H1 (cell line): ENCODE measurements around the gene SLC4A1. TPM values are rescaled to one million over a fixed set of nuclear protein-coding genes. Genes with fewer than 3 reads are reported as not detected.

Source experiments
- CTCF ChIA-PET: fragments of 300-600 bp; sonication (Branson Sonifier 250); formaldehyde crosslinking; loops from one replicate; lab custom pipeline; 2021; ENCODE audit not compliant: partially characterized antibody; lab: Charles Lee
- POLR2A ChIA-PET: fragments of 300-600 bp; sonication (Branson Sonifier 250); formaldehyde crosslinking; loops from one replicate; lab custom pipeline; 2021; ENCODE audit warnings: inconsistent platforms; ENCODE audit not compliant: partially characterized antibody; lab: Charles Lee
- DNase-seq, 2 experiments: peaks; one replicate each; pipeline versions ENCODE4 v3.0.0 to v3.0.0-alpha.2; 2010 to 2022; ENCODE audit warnings: low spot score in 2 of 2, low read depth in 1 of 2, mixed read lengths in 1 of 2
- FAIRE-seq: peaks from 2 replicates; lab custom pipeline; 2011; peaks lifted over from hg19 to GRCh38; lab: Jason Lieb, UNC
- H2AFZ ChIP-seq: 2 replicates; pipeline ENCODE4 v1.8.1; 2012; ENCODE audit warnings: low read length, inconsistent platforms
- H2AK5ac ChIP-seq: 2 replicates; pipeline ENCODE4 v1.6.1; 2013; ENCODE audit warnings: low read depth, low read length
- H2BK120ac ChIP-seq: replicated peaks from 2 replicates; pipeline ENCODE3; 2013; ENCODE audit warnings: low read depth, low read length, inconsistent platforms
- H2BK12ac ChIP-seq: 2 replicates; pipeline ENCODE4 v1.6.1; 2013; ENCODE audit warnings: low read depth, low read length
- H2BK15ac ChIP-seq: 2 replicates; pipeline ENCODE4 v1.6.1; 2013; ENCODE audit warnings: low read length
- H2BK20ac ChIP-seq: 2 replicates; pipeline ENCODE4 v1.6.1; 2013; ENCODE audit warnings: low read length
- H2BK5ac ChIP-seq: 2 replicates; pipeline ENCODE4 v1.6.1; 2013; ENCODE audit warnings: low read depth, low read length
- H3K14ac ChIP-seq: 2 replicates; pipeline ENCODE4 v1.6.1; 2013; ENCODE audit warnings: inconsistent platforms; ENCODE audit not compliant: insufficient read length
- H3K18ac ChIP-seq: 2 replicates; pipeline ENCODE4 v1.6.1; 2013; ENCODE audit warnings: low read length; ENCODE audit errors: extremely low read depth
- H3K23ac ChIP-seq: 2 replicates; pipeline ENCODE4 v1.6.1; 2013; ENCODE audit warnings: inconsistent platforms; ENCODE audit not compliant: insufficient read length
- H3K23me2 ChIP-seq: 2 replicates; pipeline ENCODE4 v1.6.1; 2013; ENCODE audit warnings: low read depth, low read length
- H3K27ac ChIP-seq: 2 replicates; pipeline ENCODE4 v1.6.1; 2011; ENCODE audit warnings: low read depth, low read length, inconsistent platforms
- H3K27me3 ChIP-seq, 4 experiments: replicated peaks in 1 of 4; 1 replicate in 1 of 4; 2 replicates in 3 of 4; pipeline versions ENCODE4 v1.6.1 to v1.8.1; 2011 to 2013; ENCODE audit warnings: low read length in 3 of 4, mild to moderate bottlenecking in 3 of 4, inconsistent platforms in 2 of 4, mixed read lengths in 2 of 4, moderate library complexity in 1 of 4; ENCODE audit not compliant: control insufficient read depth in 3 of 4, insufficient read depth in 3 of 4; ENCODE audit errors: extremely low read depth in 1 of 4
- H3K36me3 ChIP-seq, 4 experiments: 2 replicates each; pipeline versions ENCODE4 v1.6.1 to v1.8.1; 2011 to 2013; ENCODE audit warnings: mild to moderate bottlenecking in 4 of 4, low read length in 3 of 4, moderate library complexity in 2 of 4, control low read depth in 1 of 4, inconsistent platforms in 1 of 4; ENCODE audit not compliant: insufficient read depth in 4 of 4, control insufficient read depth in 2 of 4
- H3K4ac ChIP-seq: replicated peaks from 2 replicates; pipeline ENCODE3; 2013; ENCODE audit warnings: low read length, low read depth, mixed read lengths, inconsistent platforms; ENCODE audit not compliant: insufficient read length
- H3K4me1 ChIP-seq, 4 experiments: replicated peaks in 1 of 4; 1 replicate in 1 of 4; 2 replicates in 3 of 4; pipeline versions ENCODE4 v1.6.1 to v1.8.1; 2011 to 2013; ENCODE audit warnings: low read length in 3 of 4, inconsistent platforms in 2 of 4, mixed read lengths in 1 of 4; ENCODE audit not compliant: insufficient read depth in 4 of 4, control insufficient read depth in 3 of 4
- H3K4me2 ChIP-seq, 2 experiments: 2 replicates each; pipeline versions ENCODE4 v1.6.1 to v1.8.1; 2011 to 2013; ENCODE audit warnings: low read depth in 2 of 2, low read length in 2 of 2, control low read depth in 1 of 2, inconsistent platforms in 1 of 2, mild to moderate bottlenecking in 1 of 2; ENCODE audit not compliant: insufficient read depth in 1 of 2
- H3K4me3 ChIP-seq, 4 experiments: fragments of 200-600, 300-600 bp in 1 of 4; sonication (generic), shearing (Covaris generic), sonication (Bioruptor Twin) in 1 of 4; 2 replicates each; pipeline versions ENCODE4 v1.5.1 to v1.8.1; 2011 to 2016; ENCODE audit warnings: low read length in 4 of 4, low read depth in 3 of 4, control low read depth in 2 of 4, inconsistent platforms in 2 of 4, mild to moderate bottlenecking in 2 of 4, mixed read lengths in 1 of 4, moderate library complexity in 1 of 4; ENCODE audit not compliant: insufficient read depth in 2 of 4; ENCODE audit errors: extremely low read depth in 1 of 4
- H3K56ac ChIP-seq: replicated peaks from 2 replicates; pipeline ENCODE3; 2013; ENCODE audit warnings: low read depth, mild to moderate bottlenecking, mixed read lengths, low read length, inconsistent platforms; ENCODE audit not compliant: insufficient read length
- H3K79me1 ChIP-seq: 2 replicates; pipeline ENCODE4 v1.6.1; 2013; ENCODE audit warnings: low read depth, low read length, control low read depth
- H3K79me2 ChIP-seq, 2 experiments: 2 replicates each; pipeline versions ENCODE4 v1.6.1 to v1.8.1; 2012 to 2013; ENCODE audit warnings: low read length in 2 of 2, mild to moderate bottlenecking in 2 of 2, inconsistent platforms in 1 of 2; ENCODE audit not compliant: insufficient read depth in 2 of 2, control insufficient read depth in 1 of 2
- H3K9ac ChIP-seq, 4 experiments: replicated peaks in 1 of 4; 1 replicate in 1 of 4; 2 replicates in 3 of 4; pipeline versions ENCODE4 v1.6.1 to v1.8.1; 2011 to 2013; ENCODE audit warnings: low read depth in 3 of 4, low read length in 3 of 4, control low read depth in 2 of 4, mild to moderate bottlenecking in 2 of 4, moderate library complexity in 2 of 4, inconsistent platforms in 1 of 4; ENCODE audit errors: extremely low read depth in 1 of 4
- H3K9me3 ChIP-seq, 2 experiments: 2 replicates each; pipeline versions ENCODE4 v1.6.1 to v1.8.1; 2012 to 2013; ENCODE audit warnings: mild to moderate bottlenecking in 2 of 2, moderate library complexity in 2 of 2, control low read depth in 1 of 2, inconsistent platforms in 1 of 2, low read depth in 1 of 2, low read length in 1 of 2, mixed read lengths in 1 of 2; ENCODE audit not compliant: insufficient read depth in 2 of 2
- H4K20me1 ChIP-seq, 2 experiments: replicated peaks in 1 of 2; 2 replicates each; pipeline versions ENCODE3 to v1.8.1; 2011 to 2013; ENCODE audit warnings: inconsistent platforms in 2 of 2, low read length in 2 of 2, mild to moderate bottlenecking in 1 of 2; ENCODE audit not compliant: insufficient read depth in 2 of 2, control insufficient read depth in 1 of 2
- H4K5ac ChIP-seq: 2 replicates; pipeline ENCODE4 v1.6.1; 2013; ENCODE audit warnings: low read length, low read depth, mixed read lengths, inconsistent platforms; ENCODE audit not compliant: insufficient read length
- H4K8ac ChIP-seq: 2 replicates; pipeline ENCODE4 v1.8.0; 2013; ENCODE audit warnings: mild to moderate bottlenecking, moderate library complexity, low read length, inconsistent platforms; ENCODE audit not compliant: insufficient read depth; ENCODE audit errors: extremely low read depth
- H4K91ac ChIP-seq: replicated peaks from 2 replicates; pipeline ENCODE3; 2013; ENCODE audit warnings: low read length, mixed read lengths, inconsistent platforms; ENCODE audit not compliant: insufficient read length
- BCL11A ChIP-seq, 2 experiments: IDR thresholded peaks; one replicate each; pipeline ENCODE4 v1.6.1; 2011; ENCODE audit warnings: low read depth in 2 of 2, low read length in 2 of 2, mild to moderate bottlenecking in 2 of 2
- CBX8 ChIP-seq: fragments of 300-800, 300-1000 bp; sonication (generic); IDR thresholded peaks from 2 replicates; pipeline ENCODE4 v1.7.1; 2016; ENCODE audit warnings: low read depth, low read length, borderline replicate concordance
- CREB1 ChIP-seq: IDR thresholded peaks from 2 replicates; pipeline ENCODE4 v1.6.1; 2012; ENCODE audit warnings: inconsistent platforms
- EP300 ChIP-seq, 2 experiments: IDR thresholded peaks; 1 replicate in 1 of 2; 2 replicates in 1 of 2; pipeline ENCODE4 v1.6.1; 2011 to 2012; ENCODE audit warnings: low read depth in 2 of 2, low read length in 2 of 2, mild to moderate bottlenecking in 2 of 2, borderline replicate concordance in 1 of 2, inconsistent platforms in 1 of 2, moderate library complexity in 1 of 2
- JUND ChIP-seq: IDR thresholded peaks from 2 replicates; pipeline ENCODE4 v1.6.1; 2011; ENCODE audit warnings: mild to moderate bottlenecking, improper control_type of control experiment, low read length
- KDM5A ChIP-seq: fragments of 200-600 bp; IDR thresholded peaks from 2 replicates; pipeline ENCODE4 v1.7.1; 2012; ENCODE audit warnings: mild to moderate bottlenecking, low read length, inconsistent platforms, mixed read lengths
- RFX5 ChIP-seq: IDR thresholded peaks from 2 replicates; pipeline ENCODE4 v1.6.1; 2011; ENCODE audit warnings: low read depth, low read length, improper control_type of control experiment, borderline replicate concordance
- TEAD4 ChIP-seq: IDR thresholded peaks from 2 replicates; pipeline ENCODE4 v1.6.1; 2012; ENCODE audit warnings: low read depth, low read length, inconsistent platforms, mixed read lengths
- WGBS, 2 experiments: shearing (Covaris generic) in 1 of 2; methylation state at CpG; one replicate each; pipeline versions ENCODE4 v1.1.6 to v1.1.7; 2013 to 2015; ENCODE audit warnings: low lambda C conversion rate in 2 of 2, mixed read lengths in 2 of 2, inconsistent platforms in 1 of 2, low coverage in 1 of 2, missing lambda C conversion rate in 1 of 2; ENCODE audit not compliant: insufficient replicate concordance in 2 of 2, insufficient coverage in 1 of 2, insufficient read length in 1 of 2; ENCODE audit errors: extremely low coverage in 1 of 2, missing lambda C conversion rate in 1 of 2; 5-methylcytosine and 5-hydroxymethylcytosine counted together
- polyA plus RNA-seq, 7 experiments: library from polyadenylated mRNA; depleted of rRNA in 3 of 7; stranded (reverse) in 5 of 7; unstranded in 2 of 7; fragments of >200 nt in 5 of 7; fragments of 200-250 nt in 2 of 7; gene quantifications; 1 replicate in 5 of 7; 2 replicates in 1 of 7; 4 replicates in 1 of 7; pipeline versions ENCODE4 v1.2.1 to v1.2.3, GENCODE V29; 2011 to 2013; ENCODE audit warnings: missing spikeins in 2 of 7, mixed read lengths in 2 of 7
- total RNA-seq: library from RNA; stranded (reverse); fragmentation: NEBNext Ultra II Directional; extraction: Animal tissue kit (Norgen Biotek cat#: 25700); gene quantifications from 2 replicates; pipeline ENCODE4 v1.2.1, GENCODE V29; 2021
- TF ChIP-seq, protein P1 (sequence below): IDR thresholded peaks from 2 replicates; pipeline ENCODE4 v1.6.1; 2012; ENCODE audit warnings: inconsistent platforms
- TF ChIP-seq, protein P2 (sequence below): IDR thresholded peaks from 2 replicates; pipeline ENCODE4 v1.6.1; 2011; ENCODE audit warnings: low read length, improper control_type of control experiment

The SLC4A1 gene
- total and polyA plus RNA-seq, 2 of the 8 experiments (the other 6 are each of a cell fraction or from before 2014, with no cell fraction given) = 0.08 TPM; not detected in 1

DNA sequence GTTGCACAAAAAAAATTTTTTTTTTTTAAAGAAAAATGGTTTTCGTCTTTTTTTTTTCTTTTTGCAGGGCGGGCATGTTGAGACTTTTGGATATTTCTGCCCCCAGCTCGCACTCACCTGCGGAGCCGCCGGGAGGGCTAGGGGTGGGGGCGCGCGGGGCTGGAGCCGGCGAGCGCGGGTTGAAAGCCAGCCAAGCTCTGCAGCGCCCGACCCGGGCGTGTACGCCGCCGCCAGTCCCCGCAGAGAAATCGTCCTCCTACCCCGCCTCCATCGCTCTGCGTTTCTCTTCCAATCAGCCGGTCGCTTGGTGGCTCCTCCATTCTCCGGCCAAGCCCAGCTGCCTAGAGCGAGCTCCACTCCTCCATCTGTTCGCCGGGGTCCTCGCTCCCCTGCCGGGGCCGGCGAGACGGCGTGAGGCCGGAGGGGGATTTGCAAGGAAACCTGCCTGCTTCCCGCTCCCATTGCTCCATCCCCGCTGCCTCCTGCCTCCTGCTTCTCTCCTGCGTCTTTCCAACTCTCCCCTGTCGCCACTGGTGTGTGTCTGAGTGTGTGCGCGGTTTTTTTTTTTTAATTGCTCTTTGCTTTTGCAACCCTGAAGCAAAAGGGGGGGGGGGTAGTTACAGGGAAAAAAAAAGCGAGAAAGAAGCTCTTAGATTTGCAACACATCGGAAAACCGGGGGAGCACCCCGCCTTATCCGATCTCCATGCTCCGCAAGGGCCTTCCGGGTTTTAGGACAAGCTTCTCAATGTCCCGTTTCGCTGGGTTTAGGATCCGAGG, 46.7 kb downstream of the SLC4A1 start:
- DNase-seq = peak in 1 of 2 experiments; percentile 84
- H4K20me1 ChIP-seq = peaks cover 0 to under 1% of the 10 kb centered on the region in 2 experiments
- no peak overlapping the region for H2AK5ac ChIP-seq
- no peak overlapping the region for H2AFZ ChIP-seq
- ChIA-PET POLR2A (interaction anchor here (0.7 to 4.9 kb wide), 26 partner anchors 10 to 142 kb away, joined by 3 to 58 read pairs (median 4); partner anchors contain the start of genes ASB16, GRN, RUNDC3A and SLC25A39), CTCF (interaction anchor here (0.6 to 3.3 kb wide), 24 partner anchors 9 to 284 kb away, joined by 3 to 26 read pairs (median 5); partner anchors contain the start of genes GRN and SLC25A39)
- H3K9ac ChIP-seq = peak overlapping the region in 3 of 4 experiments; percentile 33 to 72 (median 43); a peak in 5 of 7 replicates
- H3K4ac ChIP-seq = no peak overlapping the region
- H3K79me2 ChIP-seq = peaks cover 11 to 20% of the 10 kb centered on the region in 2 experiments
- H2BK120ac ChIP-seq = no peak overlapping the region
- H4K8ac ChIP-seq = peak overlapping the region; percentile 75
- no peaks in the 10 kb centered on the region for H3K9me3 ChIP-seq
- peak overlapping the region; percentile 87 for H3K18ac ChIP-seq
- peak overlapping the region; percentile 62 for H4K91ac ChIP-seq
- no peak overlapping the region for H2BK15ac ChIP-seq
- no peak overlapping the region for H2BK20ac ChIP-seq
- H3K27me3 ChIP-seq = no peaks in the 10 kb centered on the region
- 0 out of 2 replicates have a peak overlapping the region, but pooled peaks have one; percentile 17 for H3K27ac ChIP-seq
- peaks cover 5% of the 10 kb centered on the region for H3K79me1 ChIP-seq
- H3K36me3 ChIP-seq = peaks cover 4 to 9% (median 5%) of the 10 kb centered on the region in 4 experiments; a peak in 7 of 8 replicates
- H4K5ac ChIP-seq = peak overlapping the region; percentile 71
- H2BK12ac ChIP-seq = peak overlapping the region; percentile 60; the same call in 1 of the 2 replicates
- peak overlapping the region; percentile 74 for H3K56ac ChIP-seq
- peak overlapping the region; percentile 84 to 97 for H3K4me2 ChIP-seq
- no peak overlapping the region for H3K23ac ChIP-seq
- 1% methylated on average over 44 of the region's 54 CpGs; no CpG with 5 or more reads in 1 of the 2 experiments for WGBS, 2 experiments
- peaks cover 4 to 21% (median 5%) of the 10 kb centered on the region in 4 experiments; a peak in 6 of 7 replicates for H3K4me1 ChIP-seq
- no peak overlapping the region for H2BK5ac ChIP-seq
- peaks cover 21% of the 10 kb centered on the region for H3K23me2 ChIP-seq
- FAIRE-seq = no peak
- no peak overlapping the region for H3K14ac ChIP-seq
- H3K4me3 ChIP-seq = peak overlapping the region; percentile 55 to 100 (median 82)
- TF ChIP-seq JUND = no peak
- no peak for TF ChIP-seq KDM5A
- TF ChIP-seq, protein P1, sequence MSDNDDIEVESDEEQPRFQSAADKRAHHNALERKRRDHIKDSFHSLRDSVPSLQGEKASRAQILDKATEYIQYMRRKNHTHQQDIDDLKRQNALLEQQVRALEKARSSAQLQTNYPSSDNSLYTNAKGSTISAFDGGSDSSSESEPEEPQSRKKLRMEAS = no peak
- TF ChIP-seq EP300 (IDR thresholded peaks at IDR 0.05; ENCODE audit: borderline replicate concordance in 1 of 2, low read depth in 2 of 2, low read length in 2 of 2) = no peak
- no peak for TF ChIP-seq TEAD4
- TF ChIP-seq CBX8 = no peak
- TF ChIP-seq CREB1 = no peak
- TF ChIP-seq, protein P2, sequence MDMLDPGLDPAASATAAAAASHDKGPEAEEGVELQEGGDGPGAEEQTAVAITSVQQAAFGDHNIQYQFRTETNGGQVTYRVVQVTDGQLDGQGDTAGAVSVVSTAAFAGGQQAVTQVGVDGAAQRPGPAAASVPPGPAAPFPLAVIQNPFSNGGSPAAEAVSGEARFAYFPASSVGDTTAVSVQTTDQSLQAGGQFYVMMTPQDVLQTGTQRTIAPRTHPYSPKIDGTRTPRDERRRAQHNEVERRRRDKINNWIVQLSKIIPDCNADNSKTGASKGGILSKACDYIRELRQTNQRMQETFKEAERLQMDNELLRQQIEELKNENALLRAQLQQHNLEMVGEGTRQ = no peak
- no peak for TF ChIP-seq BCL11A (IDR thresholded peaks at IDR 0.05; ENCODE audit: low read depth in 2 of 2, low read length in 2 of 2)
- no peak for TF ChIP-seq RFX5
